ENCODE measurements around the gene MYDGF.

The MYDGF gene

DNA sequence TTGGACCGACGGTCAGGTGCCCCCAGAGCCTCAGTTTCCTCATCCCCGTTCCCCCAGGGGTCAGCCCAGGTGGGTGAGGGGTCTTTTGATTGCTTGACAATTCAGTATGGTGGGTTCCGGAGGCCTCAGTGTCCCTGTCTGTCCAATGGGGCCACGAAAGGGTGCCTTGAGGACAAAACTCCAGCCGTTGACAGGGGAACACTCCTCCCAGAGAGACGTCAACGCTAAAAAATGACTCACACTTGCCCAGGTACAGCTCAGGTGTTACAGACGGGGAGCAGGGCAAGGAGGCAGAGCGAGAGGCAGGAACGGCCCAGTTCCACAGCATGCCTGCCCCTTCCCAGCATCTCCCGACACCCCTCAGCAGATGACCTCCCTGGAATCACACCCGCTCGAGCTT is 29.0 kb downstream of the MYDGF start:
- DNase-seq (ENCODE audit: low spot score) = no peak

- DNase-seq (ENCODE audit: low spot score) = no peak
Observed at GRCh38 chr19:4640247-4641000, 29.7 kb downstream of the MYDGF start.

DNA sequence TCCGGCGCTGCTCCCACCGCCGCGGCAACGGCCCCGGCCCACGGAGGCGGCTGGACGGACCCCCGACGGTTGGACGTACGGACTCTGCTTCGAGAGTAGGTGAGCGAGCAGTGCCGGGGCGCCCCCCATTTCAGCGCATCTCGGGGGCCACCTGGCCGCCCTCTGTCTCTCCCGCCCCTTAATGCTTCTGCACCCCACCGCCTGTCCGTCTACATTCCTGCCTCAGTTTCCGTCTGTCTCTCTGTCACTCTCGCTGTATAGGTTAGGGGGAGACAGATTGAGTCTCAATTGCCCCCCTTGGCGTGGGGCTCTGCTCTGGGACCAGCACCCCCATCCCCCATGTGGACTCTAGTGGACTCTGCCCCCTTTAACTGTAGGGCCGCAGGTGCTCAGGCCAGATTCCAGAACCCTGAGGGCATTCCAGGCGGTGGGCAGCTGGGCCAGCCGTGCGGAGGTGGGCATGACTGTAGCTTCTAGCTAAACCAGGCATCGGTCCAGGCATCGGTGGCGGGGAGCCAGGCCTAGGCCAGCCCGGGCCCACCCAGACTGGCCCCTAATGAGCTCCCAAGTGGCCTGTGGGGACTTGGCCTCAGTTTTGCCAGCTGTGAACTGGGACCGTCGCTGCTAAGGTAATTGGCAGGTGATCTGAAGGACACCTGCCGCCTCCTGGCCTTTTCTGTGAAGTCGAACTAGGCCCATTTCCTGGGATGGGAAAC is 30.5 kb downstream of the MYDGF start:
- DNase-seq (ENCODE audit: low spot score) = no peak

GRCh38 chr19:4638828-4639530 is 31.2 kb downstream of the MYDGF start, which contains the start of gene TNFAIP8L1:
TNFAIP8L1 (plus strand) TSS chr19:4639516; CDS start chr19:4651870, 12,354 bp downstream.
- DNase-seq (ENCODE audit: low spot score) = peak; percentile 95

- DNase-seq (ENCODE audit: low spot score) = no peak
Observed at GRCh38 chr19:4638317-4638716, 31.8 kb downstream of the MYDGF start.

GRCh38 chr19:4636761-4637160 is 33.4 kb downstream of the MYDGF start:
- DNase-seq (ENCODE audit: low spot score) = no peak

DNA sequence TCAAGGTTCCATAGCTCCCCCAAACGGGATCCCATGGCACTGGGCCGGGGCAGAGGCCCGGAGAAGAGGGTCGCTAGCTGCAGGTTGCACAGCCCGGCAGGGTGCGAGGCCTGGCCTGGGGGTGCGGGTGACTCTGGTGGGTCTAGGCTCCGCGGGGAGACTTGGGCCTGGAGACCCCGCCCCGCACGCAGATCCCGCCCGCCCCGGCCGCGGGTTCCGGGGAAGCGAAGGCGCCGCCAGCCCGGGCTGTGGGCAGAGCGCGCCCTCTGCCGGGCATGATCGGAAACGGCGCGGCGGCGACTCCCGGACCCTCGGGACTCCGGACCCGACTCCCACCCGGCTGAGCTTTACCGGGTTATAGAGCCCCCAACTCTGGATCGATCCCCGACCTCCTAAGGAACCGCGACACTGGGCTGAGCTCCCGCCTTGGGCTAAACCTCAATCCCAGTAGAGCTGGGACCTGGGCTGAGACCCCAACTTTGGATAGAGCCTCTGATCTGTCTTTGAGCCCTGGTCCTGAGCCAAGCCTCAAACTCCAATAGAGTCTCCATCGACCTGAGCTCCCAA is 33.9 kb downstream of the MYDGF start:
- peak; percentile 53 for DNase-seq (ENCODE audit: low spot score)

- no peak for DNase-seq (ENCODE audit: low spot score)
Observed at GRCh38 chr19:4635754-4636116, 34.4 kb downstream of the MYDGF start.

DNA sequence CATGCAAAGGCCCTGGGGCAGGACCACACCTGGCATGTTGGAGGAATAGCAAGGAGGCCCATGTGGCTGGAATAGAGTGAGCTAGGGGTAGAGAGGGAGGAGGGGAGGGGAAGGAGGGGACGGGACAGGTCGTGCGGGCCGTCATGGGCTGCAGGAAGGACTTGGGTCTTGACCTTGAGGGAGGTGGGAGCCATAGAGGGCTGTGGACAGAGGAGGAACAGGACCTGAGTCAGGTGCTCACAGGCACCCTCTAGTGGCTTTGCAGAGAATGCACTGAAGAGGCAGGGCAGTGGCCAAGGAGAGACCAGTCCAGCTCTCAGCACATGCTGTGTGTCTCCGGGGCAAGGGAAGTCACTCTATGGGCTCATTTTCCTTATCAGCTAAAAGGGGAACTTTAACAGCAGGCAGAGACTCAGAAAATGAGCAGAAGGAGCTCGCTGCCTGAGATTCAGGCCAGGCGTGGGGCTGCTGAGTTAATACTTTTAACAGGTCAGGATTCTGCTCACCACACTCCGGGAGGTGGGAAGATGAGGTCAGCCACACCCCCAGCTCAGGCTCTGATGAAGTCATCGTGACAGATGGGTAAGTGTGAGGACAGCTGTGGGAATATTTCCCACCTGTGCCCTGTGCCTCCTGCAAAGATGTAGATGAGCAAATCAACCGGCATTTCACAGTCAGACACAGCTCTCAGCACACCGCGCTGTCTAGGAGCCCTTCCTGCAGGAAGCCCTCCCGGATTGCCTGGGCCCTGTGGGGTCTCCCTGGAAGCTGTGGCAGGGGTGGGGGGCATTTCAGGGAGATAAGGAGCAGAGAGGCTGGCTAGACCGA is 36.8 kb downstream of the MYDGF start:
- DNase-seq (ENCODE audit: low spot score) = peak; percentile 93

- DNase-seq (ENCODE audit: low spot score) = no peak
Observed at GRCh38 chr19:4624733-4625362, 45.3 kb downstream of the MYDGF start.

GRCh38 chr19:4624301-4624700 is 45.8 kb downstream of the MYDGF start:
- DNase-seq (ENCODE audit: low spot score) = no peak

DNA sequence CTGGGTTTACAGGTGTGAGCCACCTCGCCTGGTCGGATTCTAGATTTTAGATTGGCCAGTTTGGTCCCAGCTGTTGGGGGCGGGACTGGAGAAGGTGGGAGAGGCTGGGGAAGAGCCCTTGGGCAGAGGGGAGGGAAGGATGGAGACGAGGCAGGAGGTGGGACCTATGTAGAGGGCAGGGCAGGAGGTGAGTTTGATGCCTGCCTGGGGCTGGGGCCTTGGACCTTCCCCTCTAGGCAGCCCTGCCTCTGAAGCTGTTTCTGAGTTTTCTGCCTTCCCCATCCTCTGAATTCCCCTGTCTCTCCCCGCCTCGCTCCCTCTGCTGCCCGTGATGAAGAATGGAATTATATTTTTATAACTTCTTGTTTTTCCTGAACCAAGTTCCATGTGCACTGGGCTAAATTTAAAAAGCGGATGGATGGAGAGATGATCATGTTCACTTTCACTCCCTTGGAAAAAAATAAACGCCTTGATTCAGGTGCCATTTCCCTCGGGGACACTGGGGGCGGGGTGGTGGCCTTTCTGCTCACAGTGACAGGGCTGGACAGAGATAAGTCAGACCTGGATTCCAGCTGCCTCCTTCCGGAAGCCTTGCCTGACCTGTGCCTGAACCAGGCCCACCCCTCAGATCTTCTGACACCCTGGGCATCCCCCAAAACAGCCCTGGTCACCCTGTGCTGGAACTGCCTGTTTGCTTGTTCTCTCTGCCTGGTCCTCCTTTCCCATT is 47.3 kb downstream of the MYDGF start:
- DNase-seq (ENCODE audit: low spot score) = no peak

DNA sequence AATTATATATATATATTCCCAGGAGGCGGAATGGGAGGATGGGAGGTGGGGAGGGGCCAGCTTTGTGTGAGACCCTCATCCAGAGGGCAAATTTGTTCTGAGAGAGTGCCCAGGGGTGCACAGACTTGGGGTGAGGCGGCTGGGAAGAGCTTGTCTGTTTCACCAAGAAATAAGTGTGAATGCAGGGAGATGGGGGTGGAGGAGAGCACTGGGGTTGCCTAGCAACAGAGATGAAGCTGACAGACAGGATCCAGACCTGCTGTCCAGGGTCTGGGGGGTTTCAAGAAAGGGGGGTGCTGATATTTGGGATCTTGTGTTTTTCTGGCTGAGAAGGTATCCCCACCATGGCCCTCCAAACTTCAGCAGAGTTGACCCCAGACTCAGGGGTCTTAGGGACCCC is 49.5 kb downstream of the MYDGF start:
- no peak for DNase-seq (ENCODE audit: low spot score)

- no peak for DNase-seq (ENCODE audit: low spot score)
Observed at GRCh38 chr19:4619668-4620294, 50.4 kb downstream of the MYDGF start.

DNA sequence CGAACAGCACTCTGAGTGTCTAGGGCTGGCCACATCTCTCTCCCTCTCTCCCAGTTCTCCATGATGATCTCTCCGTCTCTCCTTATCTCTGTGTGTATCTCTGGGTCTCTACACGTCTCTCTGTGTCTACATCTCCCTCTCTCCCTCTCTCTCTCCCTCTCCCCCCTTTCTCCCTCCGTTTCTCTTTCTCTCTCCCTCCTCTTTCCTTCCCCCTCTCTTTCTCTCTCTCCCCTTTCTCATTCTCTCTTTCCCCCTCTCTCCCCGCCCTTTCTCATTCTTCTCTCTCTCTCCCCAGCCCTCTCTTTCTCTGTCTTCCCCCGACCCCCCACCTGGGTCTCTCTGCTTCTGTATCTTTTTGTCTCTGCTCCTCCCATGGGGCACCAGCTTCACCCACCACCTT is 52.1 kb downstream of the MYDGF start:
- no peak for DNase-seq (ENCODE audit: low spot score)

DNA sequence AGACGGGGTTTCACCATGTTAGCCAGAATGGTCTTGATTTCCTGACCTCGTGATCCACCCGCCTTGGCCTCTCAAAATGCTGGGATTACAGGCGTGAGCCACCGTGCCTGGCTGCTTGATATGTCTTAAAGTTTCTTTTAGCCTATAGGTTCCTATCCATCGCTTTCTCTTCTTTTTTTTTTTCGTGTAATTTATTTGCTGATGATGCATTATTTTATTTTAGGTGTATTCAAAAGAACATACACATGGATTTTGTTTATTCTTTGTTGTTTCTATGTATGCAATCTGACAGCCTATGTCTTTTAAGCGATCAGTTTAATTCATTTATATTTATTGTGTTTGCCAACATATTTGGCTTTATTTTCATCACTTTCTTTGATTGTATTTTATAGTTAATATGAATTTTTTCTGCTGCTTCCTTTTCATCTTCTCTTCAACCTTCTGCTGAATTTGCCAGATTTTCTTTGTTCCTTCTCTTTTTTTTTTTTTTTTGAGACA is 56.8 kb downstream of the MYDGF start:
- no peak for DNase-seq (ENCODE audit: low spot score)

DNA sequence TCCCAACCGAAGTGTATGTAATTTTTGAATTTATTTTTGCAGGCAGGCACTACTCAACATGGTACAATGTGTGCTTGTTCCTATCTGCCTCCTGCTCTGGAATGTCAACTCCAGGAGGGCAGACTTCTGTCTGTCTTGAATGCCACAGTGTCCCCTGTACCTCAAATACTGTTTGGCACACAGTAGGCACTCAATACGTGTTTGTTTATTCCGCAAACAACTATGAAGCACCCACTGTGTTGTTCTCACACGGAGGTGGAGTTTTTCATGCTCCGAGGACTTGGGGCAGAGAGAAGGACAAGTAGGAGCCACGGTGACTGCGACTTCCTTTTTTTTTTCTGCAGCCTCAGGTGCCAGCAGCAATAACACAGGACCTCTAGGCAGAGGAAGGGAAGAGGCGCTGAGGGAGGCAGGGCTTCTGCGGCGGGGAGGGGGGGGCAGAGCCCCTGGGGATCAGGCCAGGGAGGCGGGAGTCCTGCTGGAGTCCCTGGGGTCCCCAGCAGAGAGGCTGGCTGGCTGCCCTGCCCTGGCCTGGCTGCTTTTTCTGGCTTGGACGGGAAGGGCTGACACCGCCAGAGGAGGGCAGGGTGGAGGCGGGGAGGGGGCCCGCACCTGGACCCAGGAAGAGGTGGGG is 60.1 kb downstream of the MYDGF start:
- no peak for DNase-seq (ENCODE audit: low spot score)
